GM23248 (cell line): ENCODE results near the gene SPRR2F.

Experiments used
- EZH2 ChIP-seq: fragments of 200-600 bp; sonication (generic); IDR thresholded peaks from 2 replicates; pipeline ENCODE4 v1.6.1; 2018; ENCODE audit warnings: antibody characterized with exemption, mild to moderate bottlenecking; ENCODE audit not compliant: insufficient read depth, poor library complexity, severe bottlenecking
- EZH2phosphoT487 ChIP-seq: fragments of 200-600 bp; sonication (generic); IDR thresholded peaks from 2 replicates; pipeline ENCODE4 v1.6.1; 2018; ENCODE audit warnings: antibody characterized with exemption, moderate library complexity, mild to moderate bottlenecking, low read depth; ENCODE audit not compliant: insufficient read depth

GRCh38 chr1:153122831-153123421, 9.6 kb upstream of the SPRR2F start:
- TF ChIP-seq EZH2phosphoT487 (no peak), EZH2 (no peak)
